AG08395 (cell line): Measurements from ENCODE around the gene CXCL9.
"Not testable (repeated sequence)": the region's sequence is repeated elsewhere in the genome, so short reads cannot be mapped to it uniquely, and the experiment has no call there.

Experiments
- DNase-seq: peaks from one replicate; pipeline ENCODE4 v3.0.0; 2012; ENCODE audit warnings: mixed read lengths, low spot score

CXCL9 gene

DNA sequence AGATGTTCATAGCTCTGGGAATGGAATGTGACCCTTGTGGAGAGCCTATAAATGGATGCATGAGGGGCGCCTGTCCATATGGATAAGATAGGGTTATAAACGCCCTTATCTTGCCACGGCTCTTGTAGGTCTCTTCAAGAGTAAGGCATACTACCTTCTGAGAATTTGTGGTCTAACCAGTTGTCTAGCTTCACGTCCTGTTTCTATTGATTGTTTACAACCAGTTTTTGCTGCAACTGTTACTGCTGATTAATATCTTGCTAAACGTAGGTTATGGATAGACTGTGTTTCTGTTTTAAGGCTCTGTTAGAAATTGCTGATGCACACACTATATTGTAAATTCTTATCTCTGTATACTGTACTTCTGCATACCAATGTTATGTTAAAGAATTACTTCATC lies 52.5 kb downstream of the CXCL9 start:
- not testable (repeated sequence) for DNase-seq

DNA sequence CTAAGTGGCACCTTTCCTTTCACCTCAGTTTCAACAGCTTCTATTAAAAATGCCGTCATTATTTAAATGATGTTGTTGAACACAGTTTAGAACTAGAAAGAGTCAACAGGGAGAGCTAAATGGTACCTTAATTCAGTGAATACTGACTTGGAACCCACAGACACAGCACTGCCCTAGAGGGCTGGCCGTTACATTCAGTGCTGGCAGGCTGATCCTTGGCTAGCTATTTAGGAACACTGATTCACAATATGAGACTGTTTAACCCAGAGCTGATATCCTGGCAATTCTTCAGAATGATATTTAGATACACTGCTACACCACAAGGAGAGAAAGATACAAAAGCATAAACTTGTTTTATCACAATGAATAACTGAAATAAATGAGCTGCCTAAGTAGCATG lies 53.8 kb downstream of the CXCL9 start:
- no peak for DNase-seq
